Skin of body (tissue), 2 donors: ENCODE results near the gene DCTN4. TPM values are rescaled to one million over a fixed set of nuclear protein-coding genes. Genes with fewer than 3 reads are reported as not detected.
A peak's percentile ranks its signal among the peaks of the same experiment; 100 is the strongest.
"Not testable (repeated sequence)": the region's sequence is repeated elsewhere in the genome, so short reads cannot be mapped to it uniquely, and the experiment has no call there.

Source experiments
- DNase-seq: peaks from one replicate; lab custom pipeline; 2025; lab: John Stamatoyannopoulos, UW
- total RNA-seq: library from RNA; depleted of rRNA; stranded (reverse); fragments of >200 nt; gene quantifications from one replicate; pipeline ENCODE4 v1.2.3, GENCODE V29; 2014

The DCTN4 gene
- 56.5 TPM for total RNA-seq

GRCh38 chr5:150758531-150759333 lies at the start of gene DCTN4:
Gene DCTN4 (minus strand): TSS chr5:150759017. CDS start chr5:150758993, 24 bp downstream.
- DNase-seq: peak; percentile 99

- no peak for DNase-seq
Observed at GRCh38 chr5:150804388-150804787, 45.6 kb upstream of the DCTN4 start.

DNA sequence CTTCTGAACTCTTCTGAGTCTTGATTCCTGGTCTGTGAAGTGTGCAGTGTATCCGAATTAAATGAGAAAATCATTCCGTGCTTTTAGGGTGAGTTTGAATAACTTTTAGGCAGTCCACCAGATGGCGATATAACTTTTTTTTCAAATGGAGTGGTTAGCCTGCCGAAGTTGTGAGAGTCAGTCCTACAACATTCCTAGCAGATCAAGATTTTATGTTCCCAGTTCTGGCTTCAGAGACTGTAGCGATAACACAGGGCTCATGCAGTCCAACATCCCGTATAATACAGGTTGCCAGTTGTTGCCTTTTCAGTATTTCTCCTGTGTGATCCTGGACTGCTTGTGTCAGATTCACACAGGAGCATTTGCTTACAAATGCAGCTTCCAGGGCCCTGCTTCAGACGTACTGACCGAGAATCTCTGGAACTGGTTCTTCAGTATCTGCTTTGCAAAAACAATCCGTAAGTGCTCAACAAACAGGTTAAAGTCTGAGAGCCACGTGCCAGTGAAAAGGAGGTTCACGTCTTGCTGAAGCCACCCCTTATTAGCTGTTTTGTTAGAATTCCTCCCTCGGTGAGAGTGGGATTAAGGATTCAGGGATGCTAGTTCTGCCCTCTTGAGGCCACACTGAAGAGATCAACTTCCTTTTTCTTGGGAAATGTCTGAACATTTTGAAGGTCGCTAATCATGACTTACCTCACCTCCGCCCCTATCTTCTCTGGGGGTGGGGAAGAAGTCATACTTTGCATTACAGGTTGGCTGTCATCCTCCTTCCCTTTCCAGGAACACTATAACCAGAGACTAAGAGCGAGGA lies 42.5 kb upstream of the DCTN4 start:
- DNase-seq: peak; percentile 63

GRCh38 chr5:150797384-150797783 lies 38.6 kb upstream of the DCTN4 start:
- DNase-seq: no peak

DNA sequence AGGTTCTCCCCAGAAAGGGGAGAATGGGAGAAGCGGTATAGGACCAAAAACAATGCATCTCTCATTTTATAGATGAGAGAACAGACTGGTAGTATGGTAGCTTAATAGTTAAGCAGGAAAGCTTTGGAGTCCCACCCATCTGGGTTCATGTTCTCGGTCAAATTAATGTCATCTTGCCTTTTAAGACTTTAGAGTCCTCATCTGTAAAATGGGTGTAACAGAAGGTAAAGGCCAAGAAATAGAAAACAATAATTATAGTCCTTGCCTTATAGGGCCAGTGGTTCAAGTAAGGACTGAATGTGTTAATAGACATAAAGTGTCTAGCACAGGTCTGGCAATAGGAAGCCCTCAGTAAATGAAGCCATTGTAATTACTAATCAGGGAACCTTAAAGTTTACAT lies 36.1 kb upstream of the DCTN4 start:
- no peak for DNase-seq

- DNase-seq: not testable (repeated sequence)
Observed at GRCh38 chr5:150793423-150793888, 34.6 kb upstream of the DCTN4 start.

- no peak for DNase-seq
Observed at GRCh38 chr5:150791536-150791935, 32.7 kb upstream of the DCTN4 start.

GRCh38 chr5:150789943-150790611 lies 31.3 kb upstream of the DCTN4 start:
- DNase-seq: peak; percentile 55

DNA sequence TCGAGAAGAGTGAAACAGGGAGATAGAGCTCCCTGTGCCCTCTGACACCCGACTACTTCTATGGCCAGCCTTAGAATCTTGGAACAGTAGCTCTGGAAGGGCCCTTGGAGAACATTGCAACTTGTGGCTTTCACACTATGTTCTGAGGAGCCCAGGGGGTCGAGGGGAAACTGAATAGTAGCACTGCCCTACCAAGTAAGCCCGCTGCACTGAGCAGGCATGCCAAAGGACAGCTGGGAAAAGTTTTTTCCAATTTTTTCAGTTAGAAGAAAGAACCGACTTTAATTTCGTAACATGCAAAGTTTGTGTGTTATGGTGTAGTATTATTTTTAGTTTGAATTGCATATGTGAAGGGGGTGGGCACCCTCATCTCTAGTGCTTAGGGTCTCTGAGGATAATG lies 30.6 kb upstream of the DCTN4 start:
- DNase-seq: no peak

DNA sequence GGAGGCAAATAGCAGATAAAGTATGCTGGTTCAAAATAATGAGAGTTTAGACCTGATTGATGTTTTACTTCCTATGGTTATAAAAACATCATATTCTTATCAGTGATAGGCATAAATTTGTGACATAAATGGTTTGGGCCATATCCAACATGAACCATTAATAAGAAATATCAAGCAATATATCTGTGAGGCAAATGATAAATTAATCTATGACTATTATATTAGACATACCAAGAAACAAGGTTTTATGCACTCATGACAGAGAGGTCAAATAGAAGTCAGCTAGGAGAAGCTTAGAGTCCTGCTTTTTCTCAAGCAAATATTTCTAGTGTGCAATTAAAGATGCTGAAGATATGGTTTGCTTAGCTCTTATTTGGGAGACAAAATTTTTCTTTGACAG lies 30.2 kb upstream of the DCTN4 start:
- no peak for DNase-seq

DNA sequence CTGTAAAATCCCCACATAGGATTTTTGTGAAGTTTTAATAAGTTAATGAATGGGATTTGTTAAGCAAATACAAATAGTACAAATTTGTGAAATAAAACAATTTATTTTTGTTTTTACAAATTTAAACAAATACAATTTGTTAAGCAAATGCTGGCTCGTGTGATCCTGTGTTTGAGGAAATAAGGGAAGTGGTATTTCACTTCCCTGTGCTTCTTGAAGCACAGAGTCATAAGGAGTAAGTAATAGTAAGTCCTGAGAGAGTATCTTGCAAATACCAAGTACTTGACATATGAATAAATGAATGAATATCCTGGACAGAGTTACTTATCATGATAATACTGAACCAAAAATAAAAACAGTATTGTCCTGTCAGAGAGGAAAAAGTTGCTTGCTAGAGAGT lies 28.8 kb upstream of the DCTN4 start:
- no peak for DNase-seq

- DNase-seq: no peak
Observed at GRCh38 chr5:150786876-150787275, 28.1 kb upstream of the DCTN4 start.

DNA sequence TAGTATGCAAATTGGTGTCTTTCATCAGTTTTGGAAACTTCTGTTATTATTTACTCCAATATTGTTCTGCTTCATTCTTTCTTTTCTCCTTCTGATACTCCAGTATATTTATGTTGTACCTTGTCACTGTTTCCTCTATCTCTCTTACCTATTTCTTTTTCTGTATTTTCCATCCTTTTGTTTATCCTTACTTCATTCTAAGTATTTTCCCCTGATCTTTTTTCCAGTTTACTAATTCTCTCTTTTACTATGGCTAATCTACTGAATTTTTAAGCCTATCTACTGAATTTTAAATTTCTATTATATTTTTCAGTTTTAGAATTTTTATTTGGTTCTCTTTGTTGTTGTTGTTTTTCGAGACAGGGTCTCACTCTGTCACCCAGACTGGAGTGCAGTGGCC lies 27.1 kb upstream of the DCTN4 start:
- DNase-seq: no peak

DNA sequence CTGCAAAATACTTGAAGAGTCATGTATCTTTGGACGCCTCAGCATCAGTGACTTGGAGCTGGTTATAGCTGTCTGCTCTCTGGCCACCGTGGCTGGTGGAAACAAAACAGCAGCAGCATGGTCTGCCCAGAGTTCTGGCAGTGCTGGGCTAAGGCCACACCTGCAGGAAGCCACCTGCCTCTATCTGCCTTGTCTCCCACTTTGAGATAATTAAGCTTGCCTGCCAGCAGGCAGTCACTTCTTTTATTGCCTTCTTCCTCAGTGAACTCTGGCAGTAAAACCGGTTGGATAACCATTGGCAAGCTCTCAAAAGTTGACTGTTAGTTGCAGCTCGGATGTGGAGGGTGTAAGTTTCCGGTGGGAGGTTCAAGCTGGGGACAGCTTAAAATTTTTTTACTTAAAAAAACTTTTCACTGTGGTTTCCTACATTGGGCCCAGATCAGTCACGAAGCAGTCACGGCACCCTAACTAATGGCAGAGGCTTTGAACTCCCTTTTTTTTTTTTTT lies 24.7 kb upstream of the DCTN4 start:
- DNase-seq: peak; percentile 89

GRCh38 chr5:150782850-150783249 lies 24.0 kb upstream of the DCTN4 start:
- DNase-seq: no peak

DNA sequence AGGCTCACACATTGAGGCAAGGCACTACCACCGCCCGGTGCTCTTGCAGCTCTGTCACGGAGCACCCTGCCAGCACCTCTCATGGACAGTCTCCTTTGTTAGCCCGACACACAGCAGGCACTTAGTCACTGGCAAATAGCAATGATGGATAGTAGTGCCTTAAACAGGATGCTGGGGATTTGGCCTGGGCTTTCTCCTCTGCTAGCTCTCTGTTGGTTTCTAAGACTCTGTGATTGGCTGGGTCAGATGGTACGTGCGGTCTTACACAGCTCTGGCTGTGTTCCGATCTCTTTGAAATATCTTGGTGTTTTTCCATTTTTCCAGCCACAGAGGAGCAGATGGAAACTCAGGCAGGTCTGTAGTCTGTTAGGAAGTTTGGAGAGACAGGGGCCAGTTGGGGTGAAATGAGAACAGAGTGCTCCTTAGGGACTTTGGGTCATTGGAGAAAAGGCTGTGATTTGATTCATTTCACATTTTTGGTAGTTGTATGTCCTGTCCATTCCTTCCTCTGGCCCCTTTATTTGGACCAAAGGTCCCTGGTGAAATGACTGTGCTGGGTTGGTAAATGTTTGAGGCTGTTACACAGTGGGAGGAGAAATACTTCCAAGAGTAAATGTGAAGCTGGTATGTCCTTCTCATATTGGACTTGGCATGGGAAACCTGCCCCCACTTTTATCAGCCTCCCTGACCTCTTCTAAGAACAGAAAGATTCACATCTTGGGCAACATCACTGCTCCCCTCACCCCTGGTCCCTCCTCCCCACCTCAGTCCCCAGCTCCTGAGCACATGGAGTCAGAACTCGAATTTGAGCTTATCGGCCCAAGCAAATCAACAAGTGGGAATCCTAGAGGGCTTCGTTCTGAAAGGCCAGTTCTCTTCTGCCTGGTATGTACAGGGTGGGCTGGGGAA lies 23.1 kb upstream of the DCTN4 start:
- peak; percentile 76 for DNase-seq

DNA sequence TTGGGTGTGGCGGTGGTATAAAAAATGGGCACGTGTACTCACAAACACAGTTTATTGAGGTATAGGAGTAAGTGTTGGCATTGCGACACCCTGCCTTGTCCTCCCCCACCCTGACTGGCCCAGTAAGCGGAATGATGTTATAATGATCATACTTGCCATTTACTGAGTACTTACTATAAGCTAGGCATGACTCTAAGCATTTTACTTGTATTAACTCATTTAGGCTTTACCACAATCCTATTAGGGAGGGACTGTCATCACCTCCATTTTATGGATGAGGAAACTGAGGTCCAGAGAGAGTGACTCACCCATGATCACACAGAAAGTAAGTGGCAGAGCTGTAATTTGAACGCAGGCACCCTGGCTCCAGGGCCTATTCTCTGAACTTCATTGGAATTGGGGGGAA lies 22.0 kb upstream of the DCTN4 start:
- DNase-seq: no peak

- peak; percentile 53 for DNase-seq
Observed at GRCh38 chr5:150780187-150780692, 21.4 kb upstream of the DCTN4 start.

- no peak for DNase-seq
Observed at GRCh38 chr5:150779397-150780186, 20.8 kb upstream of the DCTN4 start.
